HepG2 (cell line): ENCODE data around the gene STK32B.

Experiments used
- EZH2 ChIP-seq: conservative IDR thresholded peaks from 2 replicates; pipeline ENCODE4 v1.6.1; 2012; ENCODE audit warnings: mild to moderate bottlenecking, low read depth, low read length, moderate library complexity
- PCBP1 ChIP-seq: fragments of 200-400 bp; formaldehyde crosslinking; IDR thresholded peaks from 2 replicates; pipeline ENCODE4 v1.6.1; 2017; ENCODE audit warnings: mild to moderate bottlenecking, low read depth, low read length, borderline replicate concordance
- POLR2AphosphoS5 ChIP-seq: IDR thresholded peaks from 2 replicates; pipeline ENCODE4 v1.6.1; 2012; ENCODE audit warnings: low read depth, low read length
- POLR2G ChIP-seq: fragments of 200-400 bp; formaldehyde crosslinking; IDR thresholded peaks from 2 replicates; pipeline ENCODE4 v1.6.1; 2018; ENCODE audit warnings: mild to moderate bottlenecking, low read depth, low read length, moderate library complexity
- ZFP1 ChIP-seq: IDR thresholded peaks from 2 replicates; pipeline ENCODE4 v1.6.1; 2016
- ZNF296 ChIP-seq: sonication (generic); formaldehyde crosslinking; conservative IDR thresholded peaks from 2 replicates; pipeline ENCODE4 v1.5.0; 2020; ENCODE audit warnings: mild to moderate bottlenecking, missing genetic modification reagents

- TF ChIP-seq EZH2 (no peak), ZFP1 (CRISPR knock-in tag) (no peak), POLR2AphosphoS5 (no peak), ZNF296 (CRISPR knock-in tag) (no peak), PCBP1 (no peak), POLR2G (no peak)
Measured at GRCh38 chr4:5139141-5139540, 87.9 kb downstream of the STK32B start.
